GM10266 (cell line): ENCODE data around the gene TEX264.

Source experiments
- DNase-seq: peaks from one replicate; pipeline ENCODE4 v3.0.0; 2012; ENCODE audit errors: extremely low spot score
- TF ChIP-seq, protein P1 (sequence below): IDR thresholded peaks from 2 replicates; pipeline ENCODE4 v1.5.1; 2012; ENCODE audit warnings: mild to moderate bottlenecking, low read depth; ENCODE audit not compliant: control insufficient read depth, insufficient read depth; ENCODE audit errors: missing control alignments

TEX264 gene

DNA sequence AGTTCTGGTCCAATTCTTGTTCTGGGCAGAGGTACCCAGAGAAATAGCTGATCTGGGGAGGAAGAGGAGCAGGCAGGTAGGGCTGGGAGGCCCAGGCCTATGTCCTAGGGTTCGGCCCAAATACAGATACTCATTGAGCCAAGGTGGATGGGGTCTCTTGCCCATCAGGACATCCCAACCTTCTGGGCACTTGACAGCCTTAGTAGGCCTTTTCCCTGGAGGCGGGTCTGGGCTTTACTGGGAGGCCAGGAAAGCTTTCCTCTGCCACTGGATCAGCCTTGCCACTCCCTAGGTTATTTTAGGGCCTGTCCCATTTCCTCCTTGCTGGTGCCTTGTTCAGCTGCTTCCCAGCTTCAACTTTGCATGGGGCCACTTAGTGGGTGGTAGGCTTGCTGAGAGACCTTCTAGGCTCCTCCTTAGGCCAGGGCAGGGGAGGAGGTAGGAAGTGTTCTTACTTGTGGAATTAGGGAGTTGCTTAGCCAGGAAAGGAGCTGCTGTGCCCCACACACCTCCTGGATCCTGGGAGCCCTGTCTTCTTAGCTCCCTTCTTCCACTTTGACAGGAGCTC is 9.7 kb downstream of the TEX264 start:
- no peak for DNase-seq
- TF ChIP-seq, protein P1, sequence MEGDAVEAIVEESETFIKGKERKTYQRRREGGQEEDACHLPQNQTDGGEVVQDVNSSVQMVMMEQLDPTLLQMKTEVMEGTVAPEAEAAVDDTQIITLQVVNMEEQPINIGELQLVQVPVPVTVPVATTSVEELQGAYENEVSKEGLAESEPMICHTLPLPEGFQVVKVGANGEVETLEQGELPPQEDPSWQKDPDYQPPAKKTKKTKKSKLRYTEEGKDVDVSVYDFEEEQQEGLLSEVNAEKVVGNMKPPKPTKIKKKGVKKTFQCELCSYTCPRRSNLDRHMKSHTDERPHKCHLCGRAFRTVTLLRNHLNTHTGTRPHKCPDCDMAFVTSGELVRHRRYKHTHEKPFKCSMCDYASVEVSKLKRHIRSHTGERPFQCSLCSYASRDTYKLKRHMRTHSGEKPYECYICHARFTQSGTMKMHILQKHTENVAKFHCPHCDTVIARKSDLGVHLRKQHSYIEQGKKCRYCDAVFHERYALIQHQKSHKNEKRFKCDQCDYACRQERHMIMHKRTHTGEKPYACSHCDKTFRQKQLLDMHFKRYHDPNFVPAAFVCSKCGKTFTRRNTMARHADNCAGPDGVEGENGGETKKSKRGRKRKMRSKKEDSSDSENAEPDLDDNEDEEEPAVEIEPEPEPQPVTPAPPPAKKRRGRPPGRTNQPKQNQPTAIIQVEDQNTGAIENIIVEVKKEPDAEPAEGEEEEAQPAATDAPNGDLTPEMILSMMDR = no peak

GRCh38 chr3:51681453-51681852 is 10.4 kb downstream of the TEX264 start:
- DNase-seq = no peak
- TF ChIP-seq, protein P1 = no peak

DNA sequence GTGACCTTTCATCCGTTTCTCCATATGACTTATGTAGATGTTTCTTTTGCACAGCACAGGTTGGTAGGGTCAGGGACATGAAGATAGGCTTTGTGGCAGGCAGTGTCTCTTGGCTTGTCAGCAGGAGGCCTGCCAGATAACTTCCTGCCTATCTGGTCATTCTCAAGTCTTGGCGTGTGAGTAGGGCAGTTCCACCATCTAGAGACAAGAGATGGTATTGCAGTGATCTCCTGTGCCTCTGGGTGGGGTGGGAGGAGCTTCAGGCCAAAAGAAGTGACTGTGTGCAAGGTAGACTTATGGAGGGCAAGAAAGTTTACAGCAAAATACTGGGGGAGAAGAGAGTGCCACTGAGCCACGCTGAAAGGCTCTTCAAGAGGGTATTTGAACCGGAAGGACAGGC is 11.0 kb downstream of the TEX264 start:
- TF ChIP-seq, protein P1 = peak; percentile 86
- peak; percentile 86 for DNase-seq

- DNase-seq = no peak
- TF ChIP-seq, protein P1 = no peak
These were observed 11.5 kb downstream of the TEX264 start for GRCh38 chr3:51682526-51682925.

GRCh38 chr3:51683566-51683965 is 12.5 kb downstream of the TEX264 start:
- no peak for DNase-seq
- TF ChIP-seq, protein P1 = no peak

GRCh38 chr3:51684971-51685751 is 14.1 kb downstream of the TEX264 start:
- no peak for DNase-seq

GRCh38 chr3:51686056-51686455 is 15.0 kb downstream of the TEX264 start:
- DNase-seq = no peak
- TF ChIP-seq, protein P1 = no peak

More at GRCh38 chr3:51684971-51685751, 14.1 kb downstream of the TEX264 start:
- TF ChIP-seq, protein P1 = no peak
